CD14-positive monocyte (primary cell): ENCODE results near the gene GFI1B. TPM values are rescaled to one million over a fixed set of nuclear protein-coding genes. Genes with fewer than 3 reads are reported as not detected.

Source experiments
- DNase-seq, 3 donors: peaks; one replicate each; pipeline ENCODE4 v3.0.0-alpha.2; 2011 to 2022
- H2AFZ ChIP-seq: 2 replicates; pipeline ENCODE4 v1.6.0; 2012; ENCODE audit warnings: mild to moderate bottlenecking, low read depth, low read length, inconsistent platforms; ENCODE audit not compliant: insufficient read depth, poor library complexity, severe bottlenecking
- H3K27ac ChIP-seq, 2 donors: 1 replicate in 1 of 2; 2 replicates in 1 of 2; pipeline ENCODE4 v1.5.1; 2012 to 2013; ENCODE audit warnings: low read length in 2 of 2, control low read depth in 1 of 2, inconsistent platforms in 1 of 2, low read depth in 1 of 2, mild to moderate bottlenecking in 1 of 2
- H3K27me3 ChIP-seq, 2 donors: one replicate each; pipeline versions ENCODE4 v1.6.0 to v1.6.1; 2011 to 2013; ENCODE audit warnings: low read length in 2 of 2; ENCODE audit not compliant: control insufficient read depth in 2 of 2, insufficient read depth in 2 of 2
- H3K36me3 ChIP-seq, 2 donors: replicated peaks in 1 of 2; 1 replicate in 1 of 2; 2 replicates in 1 of 2; pipeline versions ENCODE4 v1.5.1 to v1.6.1; 2012 to 2013; ENCODE audit warnings: low read length in 2 of 2, control low read depth in 1 of 2, inconsistent platforms in 1 of 2, mild to moderate bottlenecking in 1 of 2; ENCODE audit not compliant: insufficient read depth in 2 of 2, control insufficient read depth in 1 of 2
- H3K4me1 ChIP-seq, 2 donors: 1 replicate in 1 of 2; 2 replicates in 1 of 2; pipeline versions ENCODE4 v1.5.1 to v1.6.1; 2012 to 2013; ENCODE audit warnings: low read length in 2 of 2, control low read depth in 1 of 2, inconsistent platforms in 1 of 2, mild to moderate bottlenecking in 1 of 2, moderate library complexity in 1 of 2; ENCODE audit not compliant: insufficient read depth in 2 of 2, control insufficient read depth in 1 of 2
- H3K4me2 ChIP-seq: replicated peaks from 2 replicates; pipeline ENCODE3; 2012; ENCODE audit warnings: low read length, moderate library complexity, mild to moderate bottlenecking; ENCODE audit not compliant: poor library complexity, severe bottlenecking; ENCODE audit errors: extremely low read depth
- H3K4me3 ChIP-seq, 3 experiments: fragments of 200-600 bp in 1 of 3; sonication (generic) in 1 of 3; replicated peaks in 1 of 3; 1 replicate in 2 of 3; 2 replicates in 1 of 3; pipeline ENCODE4 v1.5.1; 2011 to 2013; ENCODE audit warnings: low read length in 3 of 3, mild to moderate bottlenecking in 3 of 3, control low read depth in 2 of 3, low read depth in 2 of 3, inconsistent platforms in 1 of 3, moderate library complexity in 1 of 3
- H3K79me2 ChIP-seq: 2 replicates; pipeline ENCODE4 v1.6.0; 2012; ENCODE audit warnings: mild to moderate bottlenecking, control low read depth, inconsistent platforms, low read length, moderate library complexity; ENCODE audit not compliant: insufficient read depth
- H3K9ac ChIP-seq: 2 replicates; pipeline ENCODE4 v1.6.0; 2017; ENCODE audit warnings: low read length, mild to moderate bottlenecking; ENCODE audit not compliant: insufficient read depth, poor library complexity, severe bottlenecking
- H3K9me3 ChIP-seq, 2 donors: replicated peaks in 1 of 2; 1 replicate in 1 of 2; 2 replicates in 1 of 2; pipeline versions ENCODE4 v1.5.1 to v1.6.1; 2012 to 2013; ENCODE audit warnings: low read length in 2 of 2, control low read depth in 1 of 2; ENCODE audit not compliant: control insufficient read depth in 1 of 2, insufficient read depth in 1 of 2
- H4K20me1 ChIP-seq: 2 replicates; pipeline ENCODE4 v1.6.0; 2012; ENCODE audit warnings: mild to moderate bottlenecking, low read length, control low read depth, moderate library complexity; ENCODE audit not compliant: insufficient read depth
- H3K27ac Mint-ChIP-seq, 7 donors: one replicate each; pipeline ENCODE4 v1.8.0; 2020; ENCODE audit warnings: mild to moderate bottlenecking in 7 of 7, mixed read lengths in 7 of 7, moderate library complexity in 6 of 7, inconsistent platforms in 2 of 7
- H3K27me3 Mint-ChIP-seq, 3 donors: one replicate each; pipeline ENCODE4 v1.8.0; 2021 to 2022; ENCODE audit warnings: low read depth in 3 of 3, mild to moderate bottlenecking in 3 of 3, mixed read lengths in 3 of 3, moderate library complexity in 3 of 3, inconsistent platforms in 1 of 3
- H3K36me3 Mint-ChIP-seq, 2 donors: one replicate each; pipeline ENCODE4 v1.8.0; 2020; ENCODE audit warnings: mixed read lengths in 2 of 2, inconsistent platforms in 1 of 2, mild to moderate bottlenecking in 1 of 2
- H3K4me1 Mint-ChIP-seq: one replicate; pipeline ENCODE4 v1.8.0; 2020; ENCODE audit warnings: mild to moderate bottlenecking, mixed read lengths
- H3K4me3 Mint-ChIP-seq, 2 donors: one replicate each; pipeline ENCODE4 v1.8.0; 2020; ENCODE audit warnings: mild to moderate bottlenecking in 2 of 2, mixed read lengths in 2 of 2, moderate library complexity in 1 of 2
- H3K9me3 Mint-ChIP-seq, 7 donors: one replicate each; pipeline ENCODE4 v1.8.0; 2020 to 2022; ENCODE audit warnings: mixed read lengths in 7 of 7, mild to moderate bottlenecking in 6 of 7, moderate library complexity in 6 of 7, inconsistent platforms in 2 of 7
- CTCF ChIP-seq: fragments of 200-600 bp; IDR thresholded peaks from one replicate; pipeline ENCODE4 v1.8.0; 2022; ENCODE audit warnings: antibody characterized with exemption, mild to moderate bottlenecking
- WGBS: methylation state at CpG from one replicate; pipeline ENCODE4 v1.1.5; 2013; ENCODE audit warnings: missing lambda C conversion rate; ENCODE audit not compliant: insufficient coverage; 5-methylcytosine and 5-hydroxymethylcytosine counted together
- intact Hi-C, 2 donors: fragments of 100-400 bp; cut with micrococcal nuclease; formaldehyde crosslinking; loops; one replicate each; pipeline versions ENCODE4 v1.15.0 to v1.15.1; 2023
- polyA plus RNA-seq, 3 donors: library from polyadenylated mRNA; depleted of rRNA in 1 of 3; unstranded in 2 of 3; stranded (reverse) in 1 of 3; fragments of 300-500 nt in 2 of 3; fragments of >200 nt in 1 of 3; fragmentation: Illumina TruSeq in 2 of 3; gene quantifications; 1 replicate in 2 of 3; 2 replicates in 1 of 3; pipeline ENCODE4 v1.2.3, GENCODE V29; 2012 to 2021

GFI1B gene
- polyA plus RNA-seq, 3 donors, result 0.06 to 0.39 (median 0.21) TPM

- Histone ChIP-seq H3K27me3 (no peaks in the 10 kb centered on the region), H4K20me1 (peaks cover 43% of the 10 kb centered on the region), H2AFZ (no peak overlapping the region), H3K4me3 (no peak overlapping the region), H3K4me1 (no peaks in the 10 kb centered on the region), H3K4me2 (no peak overlapping the region), H3K36me3 (peaks cover 8 to 51% of the 10 kb centered on the region in 2 donors), H3K9me3 (no peaks in the 10 kb centered on the region), H3K9ac (no peak overlapping the region), H3K27ac (no peak overlapping the region), H3K79me2 (peaks cover 49% of the 10 kb centered on the region)
- 93% methylated on average over 3 of the region's 6 CpGs for WGBS
- H3K27me3 Mint-ChIP-seq, result no peaks in the 10 kb centered on the region
- no peak overlapping the region for H3K4me3 Mint-ChIP-seq
- DNase-seq, result no peak
- H3K27ac Mint-ChIP-seq, result no peak overlapping the region
- H3K9me3 Mint-ChIP-seq, result no peaks in the 10 kb centered on the region
- TF ChIP-seq CTCF, result no peak
- intact Hi-C loops, result no loop called here
- H3K4me1 Mint-ChIP-seq, result peaks cover 2% of the 10 kb centered on the region
- peaks cover 44% of the 10 kb centered on the region in 2 donors for H3K36me3 Mint-ChIP-seq
These were observed 43.5 kb upstream of the GFI1B start for GRCh38 chr9:132935026-132935425.

- Mint-ChIP-seq H3K27me3 (no peaks in the 10 kb centered on the region), H3K4me3 (no peak overlapping the region), H3K27ac (no peak overlapping the region), H3K4me1 (peaks cover 4% of the 10 kb centered on the region), H3K9me3 (no peaks in the 10 kb centered on the region), H3K36me3 (peaks cover 26 to 30% of the 10 kb centered on the region in 2 donors)
- Histone ChIP-seq H3K9me3 (no peaks in the 10 kb centered on the region), H3K36me3 (peaks cover 5 to 28% of the 10 kb centered on the region in 2 donors), H3K4me3 (no peak overlapping the region), H3K4me2 (no peak overlapping the region), H3K4me1 (no peaks in the 10 kb centered on the region), H3K27me3 (no peaks in the 10 kb centered on the region), H3K27ac (no peak overlapping the region), H2AFZ (no peak overlapping the region), H4K20me1 (peaks cover 56% of the 10 kb centered on the region), H3K79me2 (peaks cover 74% of the 10 kb centered on the region), H3K9ac (no peak overlapping the region)
- no peak for DNase-seq
- intact Hi-C loops, result no loop called here
- no peak for TF ChIP-seq CTCF
- 92% methylated on average over 2 of the region's 7 CpGs for whole genome bisulfite sequencing
These were observed 41.0 kb upstream of the GFI1B start for GRCh38 chr9:132937463-132937901.
